Central memory CD8-positive, alpha-beta T cell (primary cell): ENCODE results near the gene OCA2.

Experiments used
- ATAC-seq: fragments of 150-1000 bp; cut with Tn5 transposase; replicated peaks from 2 replicates; pipeline ENCODE4 v1.10.0; 2022; ENCODE audit warnings: mild to moderate bottlenecking, moderate FRiP score, moderate number of reproducible peaks; ENCODE audit not compliant: poor library complexity, severe bottlenecking; ENCODE audit errors: extremely low read depth
- DNase-seq, 2 donors: peaks; one replicate each; pipeline ENCODE4 v3.0.0; 2021; ENCODE audit warnings: low spot score in 2 of 2
- H3K27ac Mint-ChIP-seq: one replicate; pipeline ENCODE4 v1.8.0; 2022; ENCODE audit warnings: low read depth, mild to moderate bottlenecking, moderate library complexity, mixed read lengths
- H3K27me3 Mint-ChIP-seq: one replicate; pipeline ENCODE4 v1.8.0; 2022; ENCODE audit warnings: mixed read lengths
- H3K36me3 Mint-ChIP-seq: one replicate; pipeline ENCODE4 v1.8.0; 2022; ENCODE audit warnings: mild to moderate bottlenecking, moderate library complexity, mixed read lengths; ENCODE audit not compliant: insufficient read depth
- H3K4me1 Mint-ChIP-seq: one replicate; pipeline ENCODE4 v1.8.0; 2022; ENCODE audit warnings: mixed read lengths
- H3K4me3 Mint-ChIP-seq: one replicate; pipeline ENCODE4 v1.8.0; 2022; ENCODE audit warnings: mild to moderate bottlenecking, moderate library complexity, mixed read lengths
- H3K9me3 Mint-ChIP-seq: one replicate; pipeline ENCODE4 v1.8.0; 2022; ENCODE audit warnings: mixed read lengths

OCA2 gene

GRCh38 chr15:27949089-27949488, 150.0 kb downstream of the OCA2 start:
- no peak for ATAC-seq
- no peak overlapping the region for H3K4me3 Mint-ChIP-seq

GRCh38 chr15:27939246-27939645, 159.9 kb downstream of the OCA2 start:
- ATAC-seq (no peak), DNase-seq (no peak)
- Mint-ChIP-seq H3K9me3 (peaks cover 11% of the 10 kb centered on the region), H3K4me3 (no peak overlapping the region), H3K27me3 (no peaks in the 10 kb centered on the region), H3K36me3 (no peaks in the 10 kb centered on the region), H3K4me1 (no peaks in the 10 kb centered on the region), H3K27ac (no peak overlapping the region)

More at GRCh38 chr15:27949089-27949488, 150.0 kb downstream of the OCA2 start:
- H3K9me3 Mint-ChIP-seq, result peaks cover 5% of the 10 kb centered on the region
- no peaks in the 10 kb centered on the region for H3K27me3 Mint-ChIP-seq
- no peak overlapping the region for H3K27ac Mint-ChIP-seq
- no peaks in the 10 kb centered on the region for H3K4me1 Mint-ChIP-seq
- DNase-seq, result no peak
- H3K36me3 Mint-ChIP-seq, result peaks cover 2% of the 10 kb centered on the region

- Mint-ChIP-seq H3K4me3 (no peak overlapping the region), H3K4me1 (no peaks in the 10 kb centered on the region), H3K27ac (no peak overlapping the region), H3K36me3 (no peaks in the 10 kb centered on the region), H3K9me3 (peaks cover 19% of the 10 kb centered on the region), H3K27me3 (no peaks in the 10 kb centered on the region)
- ATAC-seq (no peak), DNase-seq (no peak)
These were observed 161.3 kb downstream of the OCA2 start for GRCh38 chr15:27937851-27938250.

GRCh38 chr15:27936164-27936563, 163.0 kb downstream of the OCA2 start:
- no peak for DNase-seq
- no peak for ATAC-seq
- no peaks in the 10 kb centered on the region for H3K27me3 Mint-ChIP-seq
- no peak overlapping the region for H3K27ac Mint-ChIP-seq
- no peak overlapping the region for H3K4me3 Mint-ChIP-seq
- peaks cover 31% of the 10 kb centered on the region for H3K9me3 Mint-ChIP-seq
- no peaks in the 10 kb centered on the region for H3K36me3 Mint-ChIP-seq
- H3K4me1 Mint-ChIP-seq, result no peaks in the 10 kb centered on the region

- DNase-seq (no peak), ATAC-seq (no peak)
- Mint-ChIP-seq H3K27me3 (no peaks in the 10 kb centered on the region), H3K4me3 (no peak overlapping the region), H3K9me3 (peaks cover 31% of the 10 kb centered on the region), H3K36me3 (no peaks in the 10 kb centered on the region), H3K27ac (no peak overlapping the region), H3K4me1 (no peaks in the 10 kb centered on the region)
These were observed 163.8 kb downstream of the OCA2 start for GRCh38 chr15:27935328-27935727.

GRCh38 chr15:27934782-27935181, 164.3 kb downstream of the OCA2 start:
- Mint-ChIP-seq H3K4me1 (no peaks in the 10 kb centered on the region), H3K9me3 (peaks cover 31% of the 10 kb centered on the region), H3K4me3 (no peak overlapping the region), H3K36me3 (no peaks in the 10 kb centered on the region), H3K27me3 (no peaks in the 10 kb centered on the region), H3K27ac (no peak overlapping the region)
- ATAC-seq, result no peak
- DNase-seq, result no peak

- Mint-ChIP-seq H3K27me3 (no peaks in the 10 kb centered on the region), H3K9me3 (peaks cover 31% of the 10 kb centered on the region), H3K4me3 (no peak overlapping the region), H3K36me3 (peaks cover under 1% of the 10 kb centered on the region), H3K4me1 (no peaks in the 10 kb centered on the region), H3K27ac (no peak overlapping the region)
- ATAC-seq, result no peak
- DNase-seq, result no peak
These were observed 165.6 kb downstream of the OCA2 start for GRCh38 chr15:27933562-27933961.

GRCh38 chr15:27932600-27932999, 166.5 kb downstream of the OCA2 start:
- no peak for ATAC-seq
- H3K27ac Mint-ChIP-seq, result no peak overlapping the region

GRCh38 chr15:27928386-27928785, 170.7 kb downstream of the OCA2 start:
- no peaks in the 10 kb centered on the region for H3K4me1 Mint-ChIP-seq
- no peak for ATAC-seq
- H3K9me3 Mint-ChIP-seq, result peaks cover 17% of the 10 kb centered on the region
- H3K27me3 Mint-ChIP-seq, result no peaks in the 10 kb centered on the region
- DNase-seq, result no peak
- H3K27ac Mint-ChIP-seq, result no peak overlapping the region
- H3K4me3 Mint-ChIP-seq, result no peak overlapping the region
- H3K36me3 Mint-ChIP-seq, result peaks cover 2% of the 10 kb centered on the region

More at GRCh38 chr15:27932600-27932999, 166.5 kb downstream of the OCA2 start:
- no peaks in the 10 kb centered on the region for H3K27me3 Mint-ChIP-seq
- H3K36me3 Mint-ChIP-seq, result peaks cover 2% of the 10 kb centered on the region
- no peak for DNase-seq
- no peaks in the 10 kb centered on the region for H3K4me1 Mint-ChIP-seq
- H3K4me3 Mint-ChIP-seq, result no peak overlapping the region
- H3K9me3 Mint-ChIP-seq, result peaks cover 31% of the 10 kb centered on the region

- Mint-ChIP-seq H3K36me3 (no peaks in the 10 kb centered on the region), H3K4me3 (no peak overlapping the region), H3K9me3 (peaks cover 19% of the 10 kb centered on the region), H3K4me1 (no peaks in the 10 kb centered on the region), H3K27me3 (no peaks in the 10 kb centered on the region), H3K27ac (no peak overlapping the region)
- DNase-seq (no peak), ATAC-seq (no peak)
These were observed 186.8 kb downstream of the OCA2 start for GRCh38 chr15:27912283-27912682.

GRCh38 chr15:27906802-27907201, 192.3 kb downstream of the OCA2 start:
- DNase-seq, result no peak
- peaks cover 14% of the 10 kb centered on the region for H3K9me3 Mint-ChIP-seq
- H3K36me3 Mint-ChIP-seq, result no peaks in the 10 kb centered on the region
- H3K27ac Mint-ChIP-seq, result no peak overlapping the region
- ATAC-seq, result no peak
- H3K4me3 Mint-ChIP-seq, result no peak overlapping the region
- H3K4me1 Mint-ChIP-seq, result no peaks in the 10 kb centered on the region
- peaks cover 8% of the 10 kb centered on the region for H3K27me3 Mint-ChIP-seq

- Mint-ChIP-seq H3K9me3 (peaks cover 12% of the 10 kb centered on the region), H3K4me3 (no peak overlapping the region), H3K27ac (no peak overlapping the region), H3K27me3 (peaks cover 8% of the 10 kb centered on the region), H3K4me1 (no peaks in the 10 kb centered on the region), H3K36me3 (no peaks in the 10 kb centered on the region)
- DNase-seq (no peak), ATAC-seq (no peak)
These were observed 195.7 kb downstream of the OCA2 start for GRCh38 chr15:27903405-27903804.

GRCh38 chr15:27902680-27903385, 196.3 kb downstream of the OCA2 start:
- ATAC-seq (no peak), DNase-seq (no peak)
- Mint-ChIP-seq H3K4me3 (no peak overlapping the region), H3K27me3 (peaks cover 8% of the 10 kb centered on the region), H3K27ac (no peak overlapping the region), H3K9me3 (peaks cover 12% of the 10 kb centered on the region), H3K36me3 (no peaks in the 10 kb centered on the region), H3K4me1 (no peaks in the 10 kb centered on the region)
